ENCODE measurements around the gene CNOT6.
"Not testable (repeated sequence)": the region's sequence is repeated elsewhere in the genome, so short reads cannot be mapped to it uniquely, and the experiment has no call there.

The CNOT6 gene
- long read RNA-seq, donor 1, full-length matches to known transcripts, result 3 of 3 reads
- long read RNA-seq, donor 1, partial matches to known transcripts, result 0 of 3 reads
- long read RNA-seq, donor 1, other reads (novel, unspliced or antisense), result 0 of 3 reads
- long read RNA-seq, donor 2, full-length matches to known transcripts, result 2 of 2 reads
- long read RNA-seq, donor 2, partial matches to known transcripts, result 0 of 2 reads
- long read RNA-seq, donor 2, other reads (novel, unspliced or antisense), result 0 of 2 reads
- long read RNA-seq, donor 3, full-length matches to known transcripts, result 3 of 3 reads
- long read RNA-seq, donor 3, partial matches to known transcripts, result 0 of 3 reads
- long read RNA-seq, donor 3, other reads (novel, unspliced or antisense), result 0 of 3 reads
- long read RNA-seq, donor 4, full-length matches to known transcripts, result 5 of 5 reads
- long read RNA-seq, donor 4, partial matches to known transcripts, result 0 of 5 reads
- long read RNA-seq, donor 4, other reads (novel, unspliced or antisense), result 0 of 5 reads
- long read RNA-seq, donor 5, full-length matches to known transcripts, result 4 of 4 reads
- long read RNA-seq, donor 5, partial matches to known transcripts, result 0 of 4 reads
- long read RNA-seq, donor 5, other reads (novel, unspliced or antisense), result 0 of 4 reads
- long read RNA-seq, donor 6, full-length matches to known transcripts, result 1 of 1 reads
- long read RNA-seq, donor 6, partial matches to known transcripts, result 0 of 1 reads
- long read RNA-seq, donor 6, other reads (novel, unspliced or antisense), result 0 of 1 reads
- long read RNA-seq, donor 7, full-length matches to known transcripts, result 1 of 1 reads
- long read RNA-seq, donor 7, partial matches to known transcripts, result 0 of 1 reads
- long read RNA-seq, donor 7, other reads (novel, unspliced or antisense), result 0 of 1 reads
- long read RNA-seq, donor 8, full-length matches to known transcripts, result 3 of 3 reads
- long read RNA-seq, donor 8, partial matches to known transcripts, result 0 of 3 reads
- long read RNA-seq, donor 8, other reads (novel, unspliced or antisense), result 0 of 3 reads

- peak; percentile 91 for DNase-seq
These were observed at the start of gene CNOT6 for GRCh38 chr5:180494060-180494509. TSS of gene CNOT6 (plus strand) at chr5:180494379. CDS start at chr5:180529277, 34,898 bp downstream.

GRCh38 chr5:180454752-180455151, 39.4 kb upstream of the CNOT6 start:
- no peak for DNase-seq

GRCh38 chr5:180455872-180456271, 38.3 kb upstream of the CNOT6 start:
- DNase-seq, result no peak

- DNase-seq, result no peak
These were observed 37.4 kb upstream of the CNOT6 start for GRCh38 chr5:180456792-180457191.

GRCh38 chr5:180458852-180459673, 35.1 kb upstream of the CNOT6 start:
- not testable (repeated sequence) for DNase-seq

- not testable (repeated sequence) for DNase-seq
These were observed 34.5 kb upstream of the CNOT6 start for GRCh38 chr5:180459674-180460142.

- no peak for DNase-seq
These were observed 33.3 kb upstream of the CNOT6 start for GRCh38 chr5:180460834-180461233.

- no peak for DNase-seq
These were observed 32.9 kb upstream of the CNOT6 start for GRCh38 chr5:180461303-180461702.

GRCh38 chr5:180463216-180463900, 30.8 kb upstream of the CNOT6 start:
- DNase-seq, result no peak

GRCh38 chr5:180463916-180464602, 30.1 kb upstream of the CNOT6 start:
- no peak for DNase-seq

GRCh38 chr5:180464603-180464970, 29.6 kb upstream of the CNOT6 start:
- no peak for DNase-seq

GRCh38 chr5:180465052-180465451, 29.1 kb upstream of the CNOT6 start:
- not testable (repeated sequence) for DNase-seq

GRCh38 chr5:180466316-180466715, 27.9 kb upstream of the CNOT6 start:
- no peak for DNase-seq

- no peak for DNase-seq
These were observed 26.9 kb upstream of the CNOT6 start for GRCh38 chr5:180467028-180467975.

- no peak for DNase-seq
These were observed 26.0 kb upstream of the CNOT6 start for GRCh38 chr5:180467989-180468731.

GRCh38 chr5:180468732-180469585, 25.2 kb upstream of the CNOT6 start:
- no peak for DNase-seq

GRCh38 chr5:180469586-180469865, 24.7 kb upstream of the CNOT6 start:
- no peak for DNase-seq

GRCh38 chr5:180469866-180470265, 24.3 kb upstream of the CNOT6 start:
- DNase-seq, result no peak
